Activated naive CD8-positive, alpha-beta T cell (primary cell): Measurements from ENCODE around the gene PVALB.
"Not testable (repeated sequence)": the region's sequence is repeated elsewhere in the genome, so short reads cannot be mapped to it uniquely, and the experiment has no call there.

Experiments
- H3K27ac Mint-ChIP-seq: one replicate; pipeline ENCODE4 v1.8.0; 2021; ENCODE audit warnings: mixed read lengths
- H3K27me3 Mint-ChIP-seq: one replicate; pipeline ENCODE4 v1.8.0; 2021; ENCODE audit warnings: mixed read lengths
- H3K36me3 Mint-ChIP-seq: one replicate; pipeline ENCODE4 v1.8.0; 2021; ENCODE audit warnings: mixed read lengths
- H3K4me1 Mint-ChIP-seq: one replicate; pipeline ENCODE4 v1.8.0; 2021; ENCODE audit warnings: low read depth, mixed read lengths
- H3K4me3 Mint-ChIP-seq: one replicate; pipeline ENCODE4 v1.8.0; 2021; ENCODE audit warnings: mild to moderate bottlenecking, mixed read lengths
- H3K9me3 Mint-ChIP-seq: one replicate; pipeline ENCODE4 v1.8.0; 2021; ENCODE audit warnings: low read depth, mixed read lengths

Gene PVALB

DNA sequence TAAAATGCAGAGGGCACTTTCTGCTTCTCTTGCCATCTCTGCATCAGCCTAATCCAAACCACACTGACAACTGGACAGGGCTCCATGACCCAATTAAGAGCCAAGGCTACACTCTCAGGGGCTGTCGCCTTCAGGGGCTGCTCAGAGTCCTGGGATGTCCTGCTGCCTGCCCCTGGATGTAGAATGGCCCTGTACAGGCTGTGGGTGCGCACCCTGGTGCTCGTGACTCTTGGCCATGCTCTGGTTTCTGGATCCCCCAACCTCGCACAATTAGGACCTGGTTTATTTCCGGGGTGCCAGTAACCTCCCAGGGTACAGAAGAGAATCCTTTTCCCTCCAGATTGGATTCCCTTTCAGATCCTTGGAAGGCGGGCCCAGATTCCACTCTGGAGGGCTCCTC lies 52.2 kb downstream of the PVALB start:
- peaks cover 4% of the 10 kb centered on the region for H3K36me3 Mint-ChIP-seq
- no peaks in the 10 kb centered on the region for H3K27me3 Mint-ChIP-seq
- no peak overlapping the region for H3K4me3 Mint-ChIP-seq

DNA sequence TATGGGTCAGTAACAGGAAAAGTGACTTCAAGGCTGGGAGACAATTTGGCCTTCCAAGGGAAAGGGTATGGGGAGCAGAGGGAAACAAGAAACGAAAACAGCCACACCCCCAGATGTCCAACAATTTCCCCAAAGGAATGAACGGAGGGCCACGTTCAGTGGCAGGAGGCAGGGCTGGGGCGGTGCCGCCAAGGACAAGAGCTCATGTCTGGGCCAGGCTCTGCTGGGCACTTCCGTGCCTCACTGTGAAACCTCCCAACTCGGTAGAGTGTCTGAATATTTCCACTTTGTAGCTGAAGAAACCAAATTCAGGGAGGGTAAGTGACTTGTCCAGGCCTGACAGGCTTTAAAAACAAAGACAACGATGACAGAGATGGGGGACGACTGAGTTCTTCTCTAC lies 52.8 kb downstream of the PVALB start:
- Mint-ChIP-seq H3K4me3 (no peak overlapping the region), H3K9me3 (no peaks in the 10 kb centered on the region), H3K27ac (no peak overlapping the region), H3K36me3 (peaks cover 4% of the 10 kb centered on the region), H3K27me3 (no peaks in the 10 kb centered on the region), H3K4me1 (no peaks in the 10 kb centered on the region)

More for the DNA sequence above, 52.2 kb downstream of the PVALB start:
- H3K4me1 Mint-ChIP-seq, result no peaks in the 10 kb centered on the region
- no peaks in the 10 kb centered on the region for H3K9me3 Mint-ChIP-seq
- no peak overlapping the region for H3K27ac Mint-ChIP-seq

DNA sequence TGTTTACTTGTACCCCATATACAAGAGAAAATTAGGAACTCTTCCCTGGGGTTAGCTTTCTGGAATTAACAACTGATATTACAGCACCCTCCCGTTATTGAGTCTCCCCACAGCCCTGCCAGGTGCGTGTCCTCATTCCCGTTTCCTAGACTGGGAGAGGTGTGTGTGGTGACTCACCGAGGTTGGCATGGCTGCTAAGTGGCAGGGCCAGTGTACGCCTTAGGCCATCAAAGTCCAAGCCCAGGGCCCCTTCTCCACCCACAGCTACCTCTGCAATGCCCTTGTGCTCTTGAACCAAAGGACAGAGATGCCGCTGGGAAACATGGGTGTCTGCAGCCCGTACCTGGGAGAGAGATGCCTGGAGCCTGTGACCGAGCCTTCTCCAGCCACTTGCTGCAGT lies 53.3 kb downstream of the PVALB start:
- Mint-ChIP-seq H3K27me3 (no peaks in the 10 kb centered on the region), H3K4me3 (no peak overlapping the region), H3K36me3 (peaks cover 4% of the 10 kb centered on the region), H3K4me1 (no peaks in the 10 kb centered on the region), H3K9me3 (no peaks in the 10 kb centered on the region), H3K27ac (no peak overlapping the region)

DNA sequence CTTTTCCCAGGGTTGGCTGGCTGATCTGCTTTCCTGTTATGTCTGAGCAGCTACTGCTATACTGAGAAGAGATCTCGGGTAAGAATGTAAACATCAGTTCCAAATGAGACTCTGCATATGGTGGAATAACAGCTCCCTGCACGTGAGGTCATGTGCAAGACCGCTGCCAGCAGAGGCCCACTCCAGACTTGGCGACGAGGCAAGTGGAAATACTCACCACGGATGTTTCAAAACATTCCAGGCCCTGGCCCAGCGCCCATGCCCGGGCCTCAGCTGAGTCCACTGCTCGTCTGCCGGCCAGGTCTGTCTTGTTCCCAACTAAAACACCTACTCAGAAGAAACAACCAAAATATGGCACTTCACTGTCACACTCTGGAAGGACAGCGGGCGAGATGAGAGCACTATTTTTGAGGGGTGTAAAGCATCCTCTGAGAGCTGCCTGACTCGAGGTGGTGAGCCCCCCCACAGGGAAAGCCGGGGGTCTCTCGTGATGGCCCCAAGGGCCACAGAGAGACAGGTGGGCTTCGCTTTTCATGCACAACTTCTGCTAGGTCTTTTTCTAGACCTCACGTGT lies 54.1 kb downstream of the PVALB start:
- Mint-ChIP-seq H3K27ac (no peak overlapping the region), H3K4me3 (no peak overlapping the region), H3K36me3 (peaks cover 4% of the 10 kb centered on the region), H3K9me3 (no peaks in the 10 kb centered on the region), H3K27me3 (no peaks in the 10 kb centered on the region), H3K4me1 (no peaks in the 10 kb centered on the region)

DNA sequence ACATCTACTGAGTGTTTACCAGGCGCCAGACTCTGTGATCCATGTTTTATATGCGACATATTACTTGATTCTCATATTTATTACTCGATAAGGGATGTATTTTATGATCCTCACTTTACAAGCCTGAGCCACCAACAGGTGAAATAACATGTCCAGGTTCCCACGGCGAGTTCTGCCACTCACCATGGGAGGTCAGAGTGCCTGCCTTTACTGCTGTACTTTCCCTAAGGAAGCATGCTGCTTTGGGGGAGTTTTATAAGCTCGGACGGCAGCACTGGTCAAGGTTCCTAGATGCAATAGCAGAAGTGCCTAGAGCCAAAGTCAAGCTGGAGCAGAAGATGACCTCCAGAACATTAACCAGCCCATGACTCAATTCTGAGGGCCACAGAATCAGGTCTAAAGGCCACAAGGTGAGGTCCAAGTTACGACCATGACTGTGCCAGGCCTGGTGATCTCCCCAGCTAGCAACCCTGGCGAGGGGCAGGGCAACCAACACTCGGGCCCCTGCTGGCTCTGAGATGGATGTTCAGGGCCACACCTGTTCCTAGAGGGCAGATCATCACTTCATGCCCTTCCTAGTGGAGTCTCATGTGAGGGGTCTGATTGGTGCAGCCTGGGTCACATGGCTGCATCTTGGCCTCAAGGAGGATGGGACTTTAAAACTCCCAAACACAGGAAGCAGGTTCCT lies 55.1 kb downstream of the PVALB start:
- H3K4me3 Mint-ChIP-seq, result no peak overlapping the region
- H3K27ac Mint-ChIP-seq, result no peak overlapping the region
- H3K36me3 Mint-ChIP-seq, result peaks cover 2% of the 10 kb centered on the region
- H3K27me3 Mint-ChIP-seq, result no peaks in the 10 kb centered on the region
- no peaks in the 10 kb centered on the region for H3K9me3 Mint-ChIP-seq
- H3K4me1 Mint-ChIP-seq, result no peaks in the 10 kb centered on the region

DNA sequence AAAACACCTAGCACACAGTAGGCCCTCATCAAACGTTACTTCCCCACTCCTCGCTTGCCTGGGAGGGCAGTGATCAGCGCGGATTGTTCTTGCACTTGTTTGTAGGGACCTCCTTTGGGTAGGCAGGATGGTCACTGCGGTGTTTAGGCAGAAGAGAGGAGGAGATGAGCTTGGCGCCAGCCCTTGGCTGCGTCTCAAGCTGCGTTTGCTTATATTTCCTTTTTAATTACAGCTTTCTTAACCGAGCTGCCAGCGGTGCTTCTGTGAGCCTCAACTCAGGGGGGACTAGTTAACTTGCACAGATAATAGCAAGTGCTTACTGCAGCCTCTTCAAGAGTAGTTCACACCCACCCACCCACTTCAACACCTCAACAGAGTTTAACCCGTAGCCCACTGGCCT lies 56.0 kb downstream of the PVALB start:
- H3K9me3 Mint-ChIP-seq, result no peaks in the 10 kb centered on the region
- peaks cover 2% of the 10 kb centered on the region for H3K36me3 Mint-ChIP-seq
- H3K27ac Mint-ChIP-seq, result no peak overlapping the region
- H3K27me3 Mint-ChIP-seq, result no peaks in the 10 kb centered on the region
- H3K4me3 Mint-ChIP-seq, result no peak overlapping the region
- H3K4me1 Mint-ChIP-seq, result no peaks in the 10 kb centered on the region

DNA sequence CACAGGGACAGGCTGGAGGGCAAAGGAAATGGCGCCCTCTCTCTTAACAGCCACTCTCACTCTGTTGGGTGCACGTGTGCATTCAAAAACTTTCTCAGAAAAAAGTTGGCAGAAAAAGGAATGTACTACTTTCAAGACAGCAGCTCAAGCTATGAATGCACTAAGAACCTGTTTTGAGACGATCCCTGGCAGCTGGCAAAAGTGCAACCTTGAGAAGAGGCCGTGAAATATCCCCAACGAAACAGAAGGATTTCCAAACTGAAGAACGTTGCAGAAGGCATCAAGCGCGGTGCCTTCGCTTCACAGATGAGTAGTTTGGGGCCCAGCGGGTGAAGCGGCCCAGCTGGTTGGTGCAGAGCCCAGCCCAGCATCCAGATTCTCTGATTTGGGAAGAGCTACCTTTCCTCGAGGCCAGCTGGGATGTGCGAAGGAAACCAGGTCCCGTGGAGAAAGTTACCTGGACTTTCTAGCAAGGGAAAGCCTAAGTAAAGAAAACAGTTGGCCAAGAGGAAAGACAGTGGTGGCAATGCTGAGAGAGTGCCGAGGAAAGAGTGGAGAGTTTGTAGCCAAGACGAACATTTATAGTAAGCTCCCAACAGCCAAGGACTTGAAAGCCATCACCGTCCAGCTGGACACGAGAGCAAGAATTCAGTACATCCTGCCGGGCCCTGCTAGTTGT lies 57.2 kb downstream of the PVALB start:
- Mint-ChIP-seq H3K9me3 (no peaks in the 10 kb centered on the region), H3K27me3 (peaks cover 2% of the 10 kb centered on the region), H3K4me1 (no peaks in the 10 kb centered on the region), H3K27ac (no peak overlapping the region), H3K4me3 (no peak overlapping the region), H3K36me3 (peaks cover 2% of the 10 kb centered on the region)

DNA sequence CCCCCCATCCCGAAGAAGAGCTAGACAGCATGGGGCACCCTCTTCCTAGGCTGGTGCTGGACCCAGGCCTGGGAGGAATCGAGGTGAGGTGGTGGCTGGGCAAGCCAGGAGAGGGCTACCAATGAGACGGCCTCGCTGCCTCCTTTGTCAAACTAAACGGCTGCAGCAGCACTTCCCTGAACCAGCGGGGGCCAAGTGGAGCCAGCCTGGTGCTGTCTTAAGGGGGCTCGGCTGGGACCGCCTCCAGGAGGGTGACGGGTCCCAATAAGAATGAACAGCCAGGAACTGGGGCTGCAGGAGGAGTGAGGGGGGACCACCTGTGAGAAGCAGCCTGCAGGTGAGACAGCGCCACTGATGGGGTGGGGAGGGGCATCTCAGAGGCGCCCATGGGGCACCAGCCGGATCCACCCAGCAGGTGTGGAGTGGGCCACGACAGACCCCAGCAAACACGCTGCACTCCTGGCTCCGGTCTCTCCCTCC lies 58.0 kb downstream of the PVALB start:
- Mint-ChIP-seq H3K9me3 (no peaks in the 10 kb centered on the region), H3K36me3 (peaks cover 2% of the 10 kb centered on the region), H3K4me1 (no peaks in the 10 kb centered on the region), H3K27ac (no peak overlapping the region), H3K4me3 (no peak overlapping the region), H3K27me3 (peaks cover 2% of the 10 kb centered on the region)

DNA sequence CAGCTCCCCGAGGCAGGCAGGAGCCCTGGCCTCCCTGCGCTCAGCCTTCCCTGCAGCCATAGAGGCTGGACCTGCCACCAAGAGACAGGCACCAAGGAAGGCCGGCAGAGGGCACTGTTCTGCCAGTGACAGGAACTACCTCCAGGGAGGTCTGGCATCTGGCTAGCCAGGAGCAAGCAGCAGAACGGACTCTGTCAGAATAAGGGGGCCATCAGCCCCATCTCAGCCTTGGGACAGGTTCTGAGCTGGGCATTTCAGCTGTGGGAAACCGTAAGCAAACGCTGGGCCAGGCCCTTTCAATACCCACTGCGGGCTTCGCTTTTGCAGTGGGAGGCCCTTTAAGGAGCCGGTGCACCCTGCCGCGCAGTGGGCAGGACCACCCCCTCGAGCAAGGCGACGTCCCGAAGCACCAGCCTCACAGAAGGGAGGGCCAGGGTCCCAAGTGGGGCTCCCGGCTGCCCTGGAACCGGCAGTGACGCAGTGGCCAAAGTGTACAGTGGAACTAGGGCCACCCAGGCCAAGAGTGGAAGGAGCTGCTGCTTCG lies 59.1 kb downstream of the PVALB start:
- H3K4me3 Mint-ChIP-seq, result no peak overlapping the region
- no peak overlapping the region for H3K27ac Mint-ChIP-seq
- H3K27me3 Mint-ChIP-seq, result peaks cover 3% of the 10 kb centered on the region
- no peaks in the 10 kb centered on the region for H3K9me3 Mint-ChIP-seq
- H3K4me1 Mint-ChIP-seq, result no peaks in the 10 kb centered on the region
- peaks cover under 1% of the 10 kb centered on the region for H3K36me3 Mint-ChIP-seq

DNA sequence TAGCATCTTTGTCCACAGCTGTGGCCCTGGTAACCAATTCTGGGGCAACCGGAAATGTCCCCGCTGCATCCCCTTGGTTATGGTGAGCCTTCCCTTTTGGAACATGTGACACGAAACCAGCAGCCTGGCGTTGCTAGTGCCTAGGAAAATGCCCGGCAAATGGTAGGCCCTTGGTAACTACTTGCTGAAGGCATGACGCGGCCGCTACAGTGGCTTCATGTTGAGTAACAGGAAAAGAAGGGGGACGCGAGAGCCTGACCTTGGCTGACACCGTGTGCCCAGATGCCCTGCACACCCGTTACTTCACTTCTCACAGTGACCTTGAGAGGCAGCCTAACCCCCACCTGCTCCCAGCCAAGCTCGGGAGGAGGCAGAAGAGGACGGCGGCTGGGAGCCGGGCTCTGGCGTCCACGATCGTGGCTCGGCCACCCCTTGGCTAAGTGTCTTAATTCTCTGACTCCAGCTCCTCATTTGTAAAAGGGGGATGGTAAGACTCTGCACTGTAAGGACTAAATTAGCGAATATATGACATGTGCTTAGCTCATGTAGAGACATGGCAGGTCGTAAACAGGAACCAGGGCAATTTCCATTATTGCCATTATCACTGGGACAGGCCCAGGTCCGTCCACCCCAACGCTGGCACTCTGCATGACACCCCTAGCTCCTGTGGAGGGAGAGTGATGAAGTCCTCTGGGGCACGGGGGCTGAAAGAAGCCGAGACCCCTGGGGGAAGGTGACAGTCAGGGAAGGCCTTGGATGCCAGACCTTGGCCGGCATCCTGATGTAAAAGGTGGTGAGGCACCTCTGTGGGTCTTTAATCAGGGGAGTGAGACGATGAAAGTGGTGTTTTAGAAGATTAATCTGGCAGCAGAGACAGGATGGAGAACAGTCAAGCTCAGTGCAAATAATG lies 59.8 kb downstream of the PVALB start:
- Mint-ChIP-seq H3K4me1 (no peaks in the 10 kb centered on the region), H3K36me3 (no peaks in the 10 kb centered on the region), H3K9me3 (no peaks in the 10 kb centered on the region), H3K27me3 (peaks cover 6% of the 10 kb centered on the region), H3K27ac (no peak overlapping the region), H3K4me3 (no peak overlapping the region)

DNA sequence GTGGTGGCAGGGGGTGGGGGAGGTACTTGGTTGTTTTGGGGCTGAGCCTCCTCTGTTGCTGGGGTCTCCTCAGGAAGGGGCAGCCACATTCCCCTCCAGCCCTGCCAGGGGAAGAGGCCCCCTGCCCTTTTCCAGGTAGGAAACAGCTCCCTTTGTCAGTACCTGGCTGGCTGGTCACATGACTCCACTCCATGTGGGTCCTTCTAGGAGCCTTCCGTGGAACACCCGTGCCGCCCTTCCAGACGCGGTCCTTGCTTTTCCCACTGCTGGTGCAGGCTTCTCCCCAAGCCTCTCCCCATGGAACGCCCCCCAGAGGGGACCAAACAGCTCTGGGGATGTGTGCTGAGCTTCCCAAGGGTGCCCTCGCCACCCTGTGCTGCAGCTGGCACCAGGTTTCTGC lies 60.8 kb downstream of the PVALB start:
- H3K27ac Mint-ChIP-seq, result no peak overlapping the region
- H3K27me3 Mint-ChIP-seq, result peaks cover 6% of the 10 kb centered on the region
- H3K9me3 Mint-ChIP-seq, result no peaks in the 10 kb centered on the region
- H3K36me3 Mint-ChIP-seq, result no peaks in the 10 kb centered on the region
- no peaks in the 10 kb centered on the region for H3K4me1 Mint-ChIP-seq
- no peak overlapping the region for H3K4me3 Mint-ChIP-seq

DNA sequence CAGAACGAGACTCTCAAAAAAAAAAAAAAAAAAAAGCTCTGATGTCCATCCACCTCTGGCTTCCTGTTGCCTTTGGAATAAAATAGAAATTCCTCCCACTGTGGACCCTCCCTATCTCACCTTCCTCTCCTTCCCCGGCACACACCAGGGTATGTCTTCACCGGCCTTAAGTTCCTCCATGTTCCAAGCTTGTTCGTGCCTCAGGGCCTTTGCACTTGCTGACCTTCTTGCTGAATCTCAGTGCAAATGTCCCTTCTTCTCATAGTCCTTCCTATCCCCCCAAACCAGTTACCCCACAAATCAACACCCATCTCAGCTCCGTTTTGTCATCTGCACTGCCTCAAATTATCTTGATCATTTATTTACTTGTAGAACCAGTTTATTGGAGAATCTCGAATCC lies 61.5 kb downstream of the PVALB start:
- Mint-ChIP-seq H3K4me3 (no peak overlapping the region), H3K27me3 (peaks cover 6% of the 10 kb centered on the region), H3K27ac (no peak overlapping the region), H3K4me1 (no peaks in the 10 kb centered on the region), H3K9me3 (no peaks in the 10 kb centered on the region), H3K36me3 (no peaks in the 10 kb centered on the region)

DNA sequence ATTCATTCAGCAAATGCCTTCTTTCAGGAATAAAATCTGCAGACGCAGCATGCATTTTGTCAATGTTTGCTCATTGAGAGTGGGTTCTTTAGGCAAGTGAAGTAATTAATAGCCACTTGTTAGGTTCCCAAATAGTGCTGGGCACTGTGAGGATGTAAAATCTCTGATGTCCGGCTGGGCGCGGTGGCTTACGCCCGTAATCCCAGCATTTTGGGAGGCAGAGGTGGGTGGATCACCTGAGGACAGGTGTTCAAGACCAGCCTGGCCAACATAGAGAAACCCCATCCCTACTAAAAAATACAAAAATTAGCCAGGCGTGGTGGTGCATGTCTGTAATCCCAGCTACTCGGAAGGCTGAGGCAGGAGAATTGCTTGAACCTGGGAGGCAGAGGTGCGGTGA lies 62.0 kb downstream of the PVALB start:
- H3K27ac Mint-ChIP-seq, H3K36me3 Mint-ChIP-seq, H3K9me3 Mint-ChIP-seq, H3K4me1 Mint-ChIP-seq, H3K4me3 Mint-ChIP-seq, H3K27me3 Mint-ChIP-seq: not testable (repeated sequence)

DNA sequence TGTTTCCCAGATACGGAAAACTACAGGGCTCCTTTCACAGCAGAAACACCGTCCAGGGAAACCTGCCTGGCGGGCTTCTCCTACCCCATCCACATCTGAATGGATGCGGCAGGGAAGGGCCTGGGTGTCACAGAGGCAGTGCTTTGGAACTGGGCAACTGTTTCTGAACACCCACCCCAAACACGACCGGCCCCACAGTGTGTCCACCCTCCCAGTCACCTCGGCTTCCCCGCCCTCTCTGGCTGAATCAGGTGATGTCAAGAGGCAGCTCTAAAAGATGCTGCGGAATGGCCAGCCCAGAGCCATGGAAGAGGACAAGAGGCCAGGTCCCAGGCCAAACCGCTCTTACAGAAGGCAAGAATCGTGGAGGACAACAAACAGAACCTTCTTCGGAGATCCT lies 62.9 kb downstream of the PVALB start:
- H3K4me1 Mint-ChIP-seq, result no peaks in the 10 kb centered on the region
- H3K36me3 Mint-ChIP-seq, result no peaks in the 10 kb centered on the region
- H3K27ac Mint-ChIP-seq, result no peak overlapping the region
- H3K27me3 Mint-ChIP-seq, result peaks cover 6% of the 10 kb centered on the region
- H3K9me3 Mint-ChIP-seq, result no peaks in the 10 kb centered on the region
- H3K4me3 Mint-ChIP-seq, result no peak overlapping the region
